Ishikawa (cell line): ENCODE measurements around the gene WDR82.

Experiments used
- CEBPB ChIP-seq: IDR thresholded peaks from 2 replicates; pipeline ENCODE4 v1.6.1; 2012
- CREB1 ChIP-seq: IDR thresholded peaks from 2 replicates; pipeline ENCODE4 v1.6.1; 2012; ENCODE audit warnings: low read depth
- EGR1 ChIP-seq: IDR thresholded peaks from 2 replicates; pipeline ENCODE4 v1.6.1; 2012
- EP300 ChIP-seq: IDR thresholded peaks from 2 replicates; pipeline ENCODE4 v1.6.1; 2012; ENCODE audit warnings: borderline replicate concordance
- FOXM1 ChIP-seq: IDR thresholded peaks from 2 replicates; pipeline ENCODE4 v1.6.1; 2012; ENCODE audit warnings: low read depth, borderline replicate concordance
- MAX ChIP-seq: IDR thresholded peaks from 2 replicates; pipeline ENCODE4 v1.6.1; 2012
- NFIC ChIP-seq: IDR thresholded peaks from 2 replicates; pipeline ENCODE4 v1.6.1; 2012
- RAD21 ChIP-seq: IDR thresholded peaks from 2 replicates; pipeline ENCODE4 v1.6.1; 2012; ENCODE audit warnings: low read depth
- REST ChIP-seq: IDR thresholded peaks from 2 replicates; pipeline ENCODE4 v1.6.1; 2012; ENCODE audit warnings: low read depth, mild to moderate bottlenecking
- TAF1 ChIP-seq: IDR thresholded peaks from 2 replicates; pipeline ENCODE4 v1.6.1; 2012; ENCODE audit warnings: low read depth, mild to moderate bottlenecking
- TCF12 ChIP-seq: IDR thresholded peaks from 2 replicates; pipeline ENCODE4 v1.6.1; 2012; ENCODE audit warnings: low read depth
- TEAD4 ChIP-seq: IDR thresholded peaks from 2 replicates; pipeline ENCODE4 v1.6.1; 2012
- USF1 ChIP-seq: IDR thresholded peaks from 2 replicates; pipeline ENCODE4 v1.6.1; 2012
- YY1 ChIP-seq: IDR thresholded peaks from 2 replicates; pipeline ENCODE4 v1.6.1; 2012; ENCODE audit warnings: low read depth
- ZBTB7A ChIP-seq: IDR thresholded peaks from 2 replicates; pipeline ENCODE4 v1.6.1; 2012; ENCODE audit warnings: low read depth

The WDR82 gene

GRCh38 chr3:52247409-52248164 is 30.9 kb downstream of the WDR82 start:
- TF ChIP-seq YY1, result no peak

GRCh38 chr3:52246728-52247408 is 31.6 kb downstream of the WDR82 start:
- no peak for TF ChIP-seq FOXM1
- TF ChIP-seq NFIC, result no peak
- TF ChIP-seq ZBTB7A, result no peak
- no peak for TF ChIP-seq CEBPB
- no peak for TF ChIP-seq RAD21
- no peak for TF ChIP-seq EGR1
- TF ChIP-seq YY1, result no peak
- TF ChIP-seq REST, result no peak
- TF ChIP-seq USF1, result no peak
- no peak for TF ChIP-seq CREB1
- no peak for TF ChIP-seq EP300
- TF ChIP-seq TEAD4, result no peak
- no peak for TF ChIP-seq TCF12

GRCh38 chr3:52246264-52246620 is 32.2 kb downstream of the WDR82 start:
- TF ChIP-seq ZBTB7A (no peak), TAF1 (no peak), TEAD4 (no peak), REST (no peak), NFIC (no peak), CEBPB (no peak), TCF12 (no peak), EGR1 (no peak), FOXM1 (no peak), EP300 (no peak), YY1 (no peak), CREB1 (no peak)

- TF ChIP-seq TEAD4 (peak; percentile 65), ZBTB7A (peak; percentile 65; the same call in 1 of the 2 replicates), TAF1 (no peak), MAX (peak; percentile 72; the same call in 1 of the 2 replicates), NFIC (peak; percentile 7; the same call in 1 of the 2 replicates), EGR1 (no peak), YY1 (0 out of 2 replicates have a peak, but pooled peaks have one; percentile 36)
Observed at GRCh38 chr3:52245322-52246263, 32.9 kb downstream of the WDR82 start, which contains the start of gene PPM1M. TSS of gene PPM1M (plus strand) at chr3:52245759. CDS start at chr3:52245825, 66 bp downstream.

- TF ChIP-seq YY1 (no peak), TCF12 (no peak), REST (no peak), ZBTB7A (no peak), CREB1 (no peak)
Observed at GRCh38 chr3:52243791-52244628, 34.4 kb downstream of the WDR82 start.
